ENCODE data around the gene DHH.

DHH gene

GRCh38 chr12:49050507-49051372 lies 43.9 kb downstream of the DHH start:
- no peak for DNase-seq (ENCODE audit: low spot score)

GRCh38 chr12:49049566-49050224 lies 44.9 kb downstream of the DHH start:
- no peak for DNase-seq (ENCODE audit: low spot score)

- no peak for DNase-seq (ENCODE audit: low spot score)
Observed at GRCh38 chr12:49048953-49049352, 45.6 kb downstream of the DHH start.

- DNase-seq (ENCODE audit: low spot score) = no peak
Observed at GRCh38 chr12:49046129-49046895, 48.3 kb downstream of the DHH start.

- no peak for DNase-seq (ENCODE audit: low spot score)
Observed at GRCh38 chr12:49044660-49045059, 49.9 kb downstream of the DHH start.

- DNase-seq (ENCODE audit: low spot score) = peak; percentile 76
Observed at GRCh38 chr12:49043856-49044258, 50.7 kb downstream of the DHH start.

- no peak for DNase-seq (ENCODE audit: low spot score)
Observed at GRCh38 chr12:49043241-49043640, 51.4 kb downstream of the DHH start.

GRCh38 chr12:49041881-49042484 lies 52.6 kb downstream of the DHH start:
- DNase-seq (ENCODE audit: low spot score) = no peak

GRCh38 chr12:49041036-49041880 lies 53.3 kb downstream of the DHH start:
- DNase-seq (ENCODE audit: low spot score) = no peak

- no peak for DNase-seq (ENCODE audit: low spot score)
Observed at GRCh38 chr12:49040364-49040855, 54.2 kb downstream of the DHH start.

GRCh38 chr12:49039421-49040363 lies 54.9 kb downstream of the DHH start:
- no peak for DNase-seq (ENCODE audit: low spot score)

GRCh38 chr12:49038291-49038955 lies 56.2 kb downstream of the DHH start:
- DNase-seq (ENCODE audit: low spot score) = no peak

GRCh38 chr12:49037947-49038237 lies 56.7 kb downstream of the DHH start:
- DNase-seq (ENCODE audit: low spot score) = no peak

- DNase-seq (ENCODE audit: low spot score) = no peak
Observed at GRCh38 chr12:49037111-49037946, 57.3 kb downstream of the DHH start.
